HepG2 (cell line): ENCODE data around the gene JMJD1C. TPM values are rescaled to one million over a fixed set of nuclear protein-coding genes. Genes with fewer than 3 reads are reported as not detected.
A peak's percentile ranks its signal among the peaks of the same experiment; 100 is the strongest.

Experiments used
- ATAC-seq: fragments of 200-7000 bp; cut with Tn5 transposase; 3 replicates; pipeline ENCODE4 v1.9.1; 2020; ENCODE audit warnings: mild to moderate bottlenecking, moderate library complexity
- BruUV-seq: library from RNA; stranded (reverse); fragments of 400-500 nt; replicated peaks from 2 replicates; lab custom pipeline; 2021; lab: Mats Ljungman, UMichigan
- CTCF ChIA-PET: fragments of 300-600 bp; formaldehyde crosslinking; extraction: SDS; loops from one replicate; lab custom pipeline; 2021; ENCODE audit warnings: low total read pairs, inconsistent platforms, low intra/inter-chr PET ratio; lab: Yijun Ruan, JAX
- POLR2A ChIA-PET: fragments of 350-600 bp; sonication (Branson Sonifier 250); formaldehyde crosslinking; loops from one replicate; lab custom pipeline; 2020; ENCODE audit warnings: antibody characterized with exemption, inconsistent platforms; lab: Yijun Ruan, JAX
- DNase-seq: peaks from one replicate; pipeline ENCODE4 v3.0.0-alpha.2; 2015; ENCODE audit warnings: low spot score
- FAIRE-seq: peaks from 3 replicates; lab custom pipeline; 2011; peaks lifted over from hg19 to GRCh38; lab: Jason Lieb, UNC
- H2AFZ ChIP-seq: one replicate; pipeline ENCODE4 v1.6.1; 2011; ENCODE audit warnings: low read length, inconsistent platforms
- H3K27ac ChIP-seq: fragments of 300-600 bp; 3 replicates; pipeline ENCODE4 v1.8.0; 2011; ENCODE audit warnings: mixed run types, mild to moderate bottlenecking, mixed read lengths, low read length, inconsistent platforms; ENCODE audit not compliant: insufficient read depth; ENCODE audit errors: extremely low read length
- H3K27me3 ChIP-seq, 2 experiments: fragments of 200-600 bp in 1 of 2; 2 replicates in 1 of 2; 3 replicates in 1 of 2; pipeline versions ENCODE4 v1.6.0 to v1.8.0; 2011; ENCODE audit warnings: low read length in 2 of 2, mild to moderate bottlenecking in 2 of 2, moderate library complexity in 2 of 2, inconsistent platforms in 1 of 2; ENCODE audit not compliant: insufficient read depth in 2 of 2, control insufficient read depth in 1 of 2
- H3K36me3 ChIP-seq, 2 experiments: fragments of 200-600 bp in 1 of 2; replicated peaks in 1 of 2; 2 replicates in 1 of 2; 3 replicates in 1 of 2; pipeline versions ENCODE4 v1.5.1 to v1.8.0; 2011; ENCODE audit warnings: low read length in 2 of 2, inconsistent platforms in 1 of 2; ENCODE audit not compliant: insufficient read depth in 2 of 2, control insufficient read depth in 1 of 2
- H3K4me1 ChIP-seq: 2 replicates; pipeline ENCODE4 v1.5.1; 2012; ENCODE audit warnings: low read length, inconsistent platforms; ENCODE audit not compliant: insufficient read depth
- H3K4me2 ChIP-seq: 2 replicates; pipeline ENCODE4 v1.6.0; 2011; ENCODE audit warnings: low read depth, low read length, inconsistent platforms
- H3K4me3 ChIP-seq, 3 experiments: fragments of 200-600 bp in 1 of 3; sonication (generic), shearing (Covaris generic) in 1 of 3; replicated peaks in 1 of 3; 2 replicates each; pipeline ENCODE4 v1.5.1; 2011 to 2016; ENCODE audit warnings: low read length in 3 of 3, inconsistent platforms in 2 of 3, low read depth in 2 of 3, mild to moderate bottlenecking in 2 of 3, control low read depth in 1 of 3, mixed read lengths in 1 of 3; ENCODE audit not compliant: insufficient read depth in 1 of 3
- H3K79me2 ChIP-seq: one replicate; pipeline ENCODE4 v1.6.1; 2011; ENCODE audit warnings: low read length, inconsistent platforms; ENCODE audit not compliant: insufficient read depth
- H3K9ac ChIP-seq: 2 replicates; pipeline ENCODE4 v1.6.0; 2011; ENCODE audit warnings: mild to moderate bottlenecking, low read depth, low read length, inconsistent platforms; ENCODE audit not compliant: insufficient read depth
- H3K9me3 ChIP-seq: 2 replicates; pipeline ENCODE4 v1.5.1; 2012; ENCODE audit warnings: mild to moderate bottlenecking, low read length
- H4K20me1 ChIP-seq: 2 replicates; pipeline ENCODE4 v1.6.0; 2011; ENCODE audit warnings: inconsistent platforms, mild to moderate bottlenecking, low read length, moderate library complexity; ENCODE audit not compliant: insufficient read depth
- ELF1 ChIP-seq: sonication (generic); formaldehyde crosslinking; IDR thresholded peaks from 2 replicates; pipeline ENCODE4 v1.4.0; 2020; ENCODE audit warnings: missing genetic modification reagents
- GABPA ChIP-seq, 2 experiments: IDR thresholded peaks; 2 replicates each; pipeline ENCODE4 v1.6.1; 2011 to 2016; ENCODE audit warnings: low read depth in 2 of 2, low read length in 1 of 2, missing biosample characterization in 1 of 2, missing genetic modification characterization in 1 of 2
- GATA4 ChIP-seq: sonication (generic); IDR thresholded peaks from 2 replicates; pipeline ENCODE4 v1.6.1; 2016; ENCODE audit warnings: antibody characterized with exemption, low read depth, borderline replicate concordance
- HHEX ChIP-seq: IDR thresholded peaks from 2 replicates; pipeline ENCODE4 v1.6.1; 2016; ENCODE audit warnings: control low read depth
- MAFF ChIP-seq: IDR thresholded peaks from 2 replicates; pipeline ENCODE4 v1.6.1; 2011; ENCODE audit warnings: low read depth, low read length, improper control_type of control experiment
- MAFK ChIP-seq, 2 experiments: IDR thresholded peaks in 1 of 2; conservative IDR thresholded peaks in 1 of 2; 2 replicates each; pipeline ENCODE4 v1.6.1; 2011; ENCODE audit warnings: improper control_type of control experiment in 2 of 2, low read length in 2 of 2
- NCOA2 ChIP-seq: sonication (generic); formaldehyde crosslinking; IDR thresholded peaks from 2 replicates; pipeline ENCODE4 v1.8.0; 2022; ENCODE audit warnings: inconsistent platforms
- PCBP1 ChIP-seq: fragments of 200-400 bp; formaldehyde crosslinking; IDR thresholded peaks from 2 replicates; pipeline ENCODE4 v1.6.1; 2017; ENCODE audit warnings: mild to moderate bottlenecking, low read depth, low read length, borderline replicate concordance
- SMAD9 ChIP-seq: sonication (generic); formaldehyde crosslinking; IDR thresholded peaks from 2 replicates; pipeline ENCODE4 v1.5.1; 2020; ENCODE audit warnings: mild to moderate bottlenecking, missing genetic modification reagents
- SP4 ChIP-seq: sonication (generic); formaldehyde crosslinking; IDR thresholded peaks from 2 replicates; pipeline ENCODE4 v1.8.1; 2023; ENCODE audit warnings: mild to moderate bottlenecking, missing genetic modification reagents
- STAG1 ChIP-seq: sonication (generic); formaldehyde crosslinking; IDR thresholded peaks from 2 replicates; pipeline ENCODE4 v1.4.0; 2020; ENCODE audit warnings: missing genetic modification reagents
- TBP ChIP-seq: sonication (generic); formaldehyde crosslinking; IDR thresholded peaks from 2 replicates; pipeline ENCODE4 v1.5.0; 2020; ENCODE audit warnings: missing genetic modification reagents
- U2AF2 ChIP-seq: fragments of 200-400 bp; formaldehyde crosslinking; IDR thresholded peaks from 2 replicates; pipeline ENCODE4 v1.6.1; 2017; ENCODE audit warnings: low read depth, mild to moderate bottlenecking, low read length
- ZNF251 ChIP-seq: sonication (generic); formaldehyde crosslinking; IDR thresholded peaks from 2 replicates; pipeline ENCODE4 v1.9.0; 2021; ENCODE audit warnings: mild to moderate bottlenecking, missing genetic modification reagents
- ZNF296 ChIP-seq: sonication (generic); formaldehyde crosslinking; conservative IDR thresholded peaks from 2 replicates; pipeline ENCODE4 v1.5.0; 2020; ENCODE audit warnings: mild to moderate bottlenecking, missing genetic modification reagents
- ZNF441 ChIP-seq: sonication (generic); formaldehyde crosslinking; IDR thresholded peaks from 2 replicates; pipeline ENCODE4 v1.7.0; 2021; ENCODE audit warnings: missing genetic modification reagents, borderline replicate concordance
- ZNF546 ChIP-seq: sonication (generic); formaldehyde crosslinking; conservative IDR thresholded peaks from 2 replicates; pipeline ENCODE4 v1.8.1; 2023; ENCODE audit warnings: mild to moderate bottlenecking, missing genetic modification reagents
- ZNF562 ChIP-seq: sonication (generic); formaldehyde crosslinking; IDR thresholded peaks from 2 replicates; pipeline ENCODE4 v1.8.0; 2022; ENCODE audit warnings: missing genetic modification reagents, borderline replicate concordance
- ZSCAN31 ChIP-seq: sonication (generic); formaldehyde crosslinking; IDR thresholded peaks from 2 replicates; pipeline ENCODE4 v1.5.0; 2020; ENCODE audit warnings: low read depth, mild to moderate bottlenecking, missing genetic modification reagents
- WGBS: methylation state at CpG from one replicate; pipeline ENCODE4 v1.1.6; 2017; ENCODE audit warnings: low lambda C conversion rate; 5-methylcytosine and 5-hydroxymethylcytosine counted together
- in situ Hi-C: cut with HindIII; loops from 2 replicates; pipeline ENCODE4 v1.10.0; 2017; ENCODE audit warnings: low pct_unique_long_range_greater_than_20kb; ENCODE audit not compliant: extremely low pct_ligation_motif_present
- intact Hi-C: fragments of 100-400 bp; cut with micrococcal nuclease; formaldehyde crosslinking; loops from one replicate; pipeline ENCODE4 v1.10.0; 2022; ENCODE audit not compliant: unreplicated experiment
- polyA plus RNA-seq, 8 experiments: library from polyadenylated mRNA; depleted of rRNA in 3 of 8; stranded (reverse) in 7 of 8; unstranded in 1 of 8; fragments of >200 nt; fragmentation: Illumina TruSeq in 4 of 8; extraction: Trizol in 4 of 8; gene quantifications; 2 replicates each; pipeline versions ENCODE4 v1.2.1 to v1.2.3, GENCODE V29; 2011 to 2016; ENCODE audit warnings: low read depth in 4 of 8, missing spikeins in 1 of 8, mixed read lengths in 1 of 8; ENCODE audit not compliant: insufficient read depth in 1 of 8
- total RNA-seq, 5 experiments: library from RNA; depleted of rRNA; stranded (reverse); fragments of >200 nt; fragmentation: Illumina TruSeq; extraction: Trizol; gene quantifications; 2 replicates each; pipeline ENCODE4 v1.2.3, GENCODE V29; 2016; ENCODE audit warnings: low read depth in 1 of 5
- TF ChIP-seq, protein P1 (sequence below): sonication (generic); formaldehyde crosslinking; IDR thresholded peaks from 2 replicates; pipeline ENCODE4 v1.4.0; 2020; ENCODE audit warnings: missing genetic modification reagents

Gene JMJD1C
- total and polyA plus RNA-seq, 2 of the 13 experiments (the other 11 are each of a cell fraction or from before 2014, with no cell fraction given) = 42.3 to 42.7 TPM

DNA sequence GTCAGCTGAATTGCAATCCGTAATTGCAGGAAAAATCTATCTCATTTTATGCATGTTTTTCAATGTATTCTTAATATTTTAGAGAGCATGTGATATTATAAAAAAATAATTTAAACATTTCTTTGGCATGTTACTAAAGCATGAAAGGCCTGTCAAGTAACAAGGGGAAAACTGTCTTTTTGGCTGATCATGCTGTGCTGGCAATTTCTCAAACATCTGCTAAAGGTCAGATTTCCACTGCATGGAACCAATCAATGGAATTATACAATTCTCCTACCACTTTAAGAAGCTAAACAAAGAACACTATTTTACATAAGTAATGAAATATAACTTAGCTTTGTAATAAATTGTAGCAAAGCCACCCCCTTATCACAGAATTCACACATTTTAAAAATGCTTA lies 49.4 kb downstream of the JMJD1C start:
- Histone ChIP-seq H3K27ac (peak overlapping the region; percentile 13), H3K79me2 (peaks cover 70% of the 10 kb centered on the region)
- TF ChIP-seq MAFF = peak; percentile 23; the same call in 1 of the 2 replicates
- TF ChIP-seq STAG1 = no peak
- TF ChIP-seq MAFK (conservative IDR thresholded peaks at IDR 0.05 in 1 of 2, IDR thresholded peaks at IDR 0.05 in 1 of 2; ENCODE audit: low read length in 2 of 2) = peak; percentile 36 to 38; a peak in 3 of 4 replicates
- TF ChIP-seq, all 625 proteins: peak for 2
- ATAC-seq (no peak), FAIRE-seq (no peak), DNase-seq (peak; percentile 4)
- H4K20me1 ChIP-seq = peaks cover 5% of the 10 kb centered on the region; the same call in 1 of the 2 replicates
- no TSS peak for BruUV-seq
- peaks cover 19% of the 10 kb centered on the region for H3K4me1 ChIP-seq
- CTCF ChIA-PET = no interaction called here
- no peak overlapping the region for H3K4me2 ChIP-seq
- no peaks in the 10 kb centered on the region for H3K36me3 ChIP-seq
- no peak overlapping the region for H3K4me3 ChIP-seq
- WGBS = 94% methylated on average over 1 of the region's 1 CpG
- H2AFZ ChIP-seq = no peak overlapping the region
- H3K9ac ChIP-seq = no peak overlapping the region
- H3K27me3 ChIP-seq = no peaks in the 10 kb centered on the region
- in situ Hi-C loops = no loop called here
- no peaks in the 10 kb centered on the region for H3K9me3 ChIP-seq
- POLR2A ChIA-PET = no interaction called here
- intact Hi-C loops = no loop called here

GRCh38 chr10:63415640-63416244 lies 50.0 kb downstream of the JMJD1C start:
- CTCF ChIA-PET = no interaction called here
- TF ChIP-seq GABPA (IDR thresholded peaks at IDR 0.05; ENCODE audit: low read depth, low read length) = no peak
- no peak for TF ChIP-seq GABPA (CRISPR knock-in tag; IDR thresholded peaks at IDR 0.05; ENCODE audit: low read depth)
- TF ChIP-seq PCBP1 = no peak
- TF ChIP-seq ZNF251 = no peak
- no peak for TF ChIP-seq TBP (CRISPR knock-in tag)
- no peak for TF ChIP-seq SP4 (CRISPR knock-in tag)
- TF ChIP-seq, protein P1, sequence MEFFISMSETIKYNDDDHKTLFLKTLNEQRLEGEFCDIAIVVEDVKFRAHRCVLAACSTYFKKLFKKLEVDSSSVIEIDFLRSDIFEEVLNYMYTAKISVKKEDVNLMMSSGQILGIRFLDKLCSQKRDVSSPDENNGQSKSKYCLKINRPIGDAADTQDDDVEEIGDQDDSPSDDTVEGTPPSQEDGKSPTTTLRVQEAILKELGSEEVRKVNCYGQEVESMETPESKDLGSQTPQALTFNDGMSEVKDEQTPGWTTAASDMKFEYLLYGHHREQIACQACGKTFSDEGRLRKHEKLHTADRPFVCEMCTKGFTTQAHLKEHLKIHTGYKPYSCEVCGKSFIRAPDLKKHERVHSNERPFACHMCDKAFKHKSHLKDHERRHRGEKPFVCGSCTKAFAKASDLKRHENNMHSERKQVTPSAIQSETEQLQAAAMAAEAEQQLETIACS = no peak
- TF ChIP-seq SMAD9 (CRISPR knock-in tag) = no peak
- no peak for TF ChIP-seq ZSCAN31 (CRISPR knock-in tag)
- TF ChIP-seq ZNF546 = no peak
- TF ChIP-seq ZNF562 = no peak
- no peak for TF ChIP-seq HHEX (CRISPR knock-in tag)
- no peak for TF ChIP-seq U2AF2
- TF ChIP-seq GATA4 = no peak
- no peak for TF ChIP-seq NCOA2 (CRISPR knock-in tag)
- TF ChIP-seq ZNF441 (CRISPR knock-in tag) = no peak
- TF ChIP-seq ZNF296 (CRISPR knock-in tag) = no peak
- no peak for TF ChIP-seq ELF1 (CRISPR knock-in tag)

More at GRCh38 chr10:63415640-63416244, 50.0 kb downstream of the JMJD1C start:
- H3K4me1 ChIP-seq = peaks cover 19% of the 10 kb centered on the region
- ATAC-seq (no peak), DNase-seq (no peak), FAIRE-seq (no peak)
- no peak overlapping the region for H3K4me3 ChIP-seq
- H3K27me3 ChIP-seq = no peaks in the 10 kb centered on the region
- no peaks in the 10 kb centered on the region for H3K36me3 ChIP-seq
- peak overlapping the region; percentile 13 for H3K27ac ChIP-seq
- WGBS = 95% methylated on average over 5 of the region's 5 CpGs
- H3K9ac ChIP-seq = no peak overlapping the region
- in situ Hi-C loops = no loop called here
- H2AFZ ChIP-seq = no peak overlapping the region
- H3K9me3 ChIP-seq = no peaks in the 10 kb centered on the region
- no TSS peak for BruUV-seq
- intact Hi-C loops = no loop called here
- peaks cover 70% of the 10 kb centered on the region for H3K79me2 ChIP-seq
- no peak overlapping the region for H3K4me2 ChIP-seq
- POLR2A ChIA-PET = no interaction called here
- H4K20me1 ChIP-seq = peaks cover 5% of the 10 kb centered on the region; the same call in 1 of the 2 replicates
